SK-N-SH (cell line): Measurements from ENCODE around the gene DDC. TPM values are rescaled to one million over a fixed set of nuclear protein-coding genes. Genes with fewer than 3 reads are reported as not detected.
"Not testable (repeated sequence)": the region's sequence is repeated elsewhere in the genome, so short reads cannot be mapped to it uniquely, and the experiment has no call there.

ENCODE experiments used
- CTCF ChIA-PET: fragments of 300-600, 350-600 bp; formaldehyde crosslinking; extraction: SDS; loops from one replicate; lab custom pipeline; 2021; lab: Yijun Ruan, JAX
- POLR2A ChIA-PET: fragments of 350-600 bp; sonication (Branson Sonifier 250); formaldehyde crosslinking; extraction: SDS; loops from one replicate; lab custom pipeline; 2020; ENCODE audit warnings: antibody characterized with exemption, inconsistent platforms; lab: Yijun Ruan, JAX
- DNase-seq: peaks from one replicate; pipeline ENCODE4 v3.0.0; 2012
- H2AFZ ChIP-seq: fragments of 200-600 bp; sonication (generic); 2 replicates; pipeline ENCODE4 v1.8.1; 2016; ENCODE audit warnings: antibody characterized with exemption, mild to moderate bottlenecking, low read depth
- H3F3A ChIP-seq: fragments of 200-600 bp; sonication (generic); replicated peaks from 2 replicates; pipeline ENCODE3; 2016; ENCODE audit warnings: antibody characterized with exemption, mild to moderate bottlenecking; ENCODE audit not compliant: insufficient read depth
- H3K27ac ChIP-seq, 2 experiments: fragments of 200-500 bp in 1 of 2; fragments of 200-600 bp in 1 of 2; sonication (Bioruptor generic) in 1 of 2; sonication (generic), shearing (Covaris generic) in 1 of 2; 2 replicates each; pipeline versions ENCODE4 v1.5.1 to v1.6.1; 2014 to 2016; ENCODE audit warnings: low read depth in 2 of 2, inconsistent platforms in 1 of 2, low read length in 1 of 2, mild to moderate bottlenecking in 1 of 2, mixed read lengths in 1 of 2
- H3K27me3 ChIP-seq: fragments of 200-600 bp; sonication (generic), shearing (Covaris generic); 2 replicates; pipeline ENCODE4 v1.6.1; 2016; ENCODE audit warnings: mixed run types; ENCODE audit not compliant: insufficient read depth
- H3K36me3 ChIP-seq, 2 experiments: fragments of 200-500 bp in 1 of 2; fragments of 200-600 bp in 1 of 2; sonication (Bioruptor generic) in 1 of 2; sonication (generic) in 1 of 2; replicated peaks in 1 of 2; 2 replicates each; pipeline versions ENCODE3 to v1.5.1; 2014 to 2016; ENCODE audit warnings: low read length in 1 of 2, mild to moderate bottlenecking in 1 of 2; ENCODE audit not compliant: insufficient read depth in 2 of 2, control insufficient read depth in 1 of 2
- H3K4me1 ChIP-seq, 2 experiments: fragments of 200-500 bp in 1 of 2; fragments of 200-600 bp in 1 of 2; sonication (Bioruptor generic) in 1 of 2; sonication (generic), shearing (Covaris generic) in 1 of 2; 2 replicates each; pipeline versions ENCODE4 v1.5.1 to v1.6.1; 2014 to 2016; ENCODE audit warnings: low read depth in 1 of 2, low read length in 1 of 2, mixed run types in 1 of 2; ENCODE audit not compliant: insufficient read depth in 2 of 2, control insufficient read depth in 1 of 2
- H3K4me2 ChIP-seq: fragments of 200-600 bp; sonication (generic), shearing (Covaris generic); 2 replicates; pipeline ENCODE4 v1.6.1; 2017; ENCODE audit warnings: mixed run types
- H3K4me3 ChIP-seq, 2 experiments: fragments of 200-500 bp in 1 of 2; fragments of 200-600 bp in 1 of 2; sonication (Bioruptor generic) in 1 of 2; sonication (generic), shearing (Covaris generic) in 1 of 2; 2 replicates each; pipeline versions ENCODE4 v1.5.1 to v1.8.1; 2014 to 2016; ENCODE audit warnings: low read depth in 2 of 2, inconsistent platforms in 1 of 2, low read length in 1 of 2, mild to moderate bottlenecking in 1 of 2, mixed read lengths in 1 of 2, moderate library complexity in 1 of 2
- H3K79me2 ChIP-seq: fragments of 200-600 bp; sonication (generic); 2 replicates; pipeline ENCODE4 v1.8.1; 2017; ENCODE audit warnings: mild to moderate bottlenecking; ENCODE audit not compliant: insufficient read depth
- H3K9ac ChIP-seq: fragments of 200-600 bp; sonication (generic); 2 replicates; pipeline ENCODE4 v1.6.1; 2017; ENCODE audit warnings: mixed run types
- H3K9me2 ChIP-seq: fragments of 200-600 bp; sonication (generic); 2 replicates; pipeline ENCODE4 v1.6.1; 2017; ENCODE audit warnings: mixed run types
- H3K9me3 ChIP-seq: fragments of 200-600 bp; sonication (generic); 2 replicates; pipeline ENCODE4 v1.6.1; 2017; ENCODE audit warnings: mixed run types, mild to moderate bottlenecking, moderate library complexity
- H4K20me1 ChIP-seq: fragments of 200-600 bp; sonication (generic); 2 replicates; pipeline ENCODE4 v1.6.1; 2017; ENCODE audit warnings: mild to moderate bottlenecking, mixed run types; ENCODE audit not compliant: insufficient read depth
- POLR2AphosphoS5 ChIP-seq: IDR thresholded peaks from 2 replicates; pipeline ENCODE4 v1.6.1; 2012; ENCODE audit warnings: low read depth, low read length
- RAD21 ChIP-seq: IDR thresholded peaks from 2 replicates; pipeline ENCODE4 v1.6.1; 2012; ENCODE audit warnings: mild to moderate bottlenecking, low read length
- REST ChIP-seq: IDR thresholded peaks from 2 replicates; pipeline ENCODE4 v1.6.1; 2012; ENCODE audit warnings: mild to moderate bottlenecking, low read depth, low read length, moderate library complexity
- TCF12 ChIP-seq: IDR thresholded peaks from 2 replicates; pipeline ENCODE4 v1.4.0; 2012
- WGBS: methylation state at CpG from one replicate; pipeline ENCODE4 v1.1.6; 2017; ENCODE audit warnings: low lambda C conversion rate; 5-methylcytosine and 5-hydroxymethylcytosine counted together
- polyA plus RNA-seq, 3 experiments: library from polyadenylated mRNA; depleted of rRNA; stranded (reverse); fragments of >200 nt; gene quantifications; 2 replicates each; pipeline ENCODE4 v1.2.3, GENCODE V29; 2012

DDC gene
- polyA plus RNA-seq, 1 of the 3 experiments (the other 2 are of a cell fraction): 1.8 TPM

- Histone ChIP-seq H3K4me2 (no peak overlapping the region), H3K79me2 (no peaks in the 10 kb centered on the region), H3K9me2 (no peaks in the 10 kb centered on the region)
- no peak for DNase-seq
- POLR2A ChIA-PET: interaction anchor here (1.6 kb wide), 1 partner anchor 8 kb away, joined by 16 read pairs; no protein-coding TSS in a partner anchor
- TF ChIP-seq POLR2AphosphoS5 (no peak), REST (peak; percentile 95)
- TF ChIP-seq, all 33 proteins: peak for 1
- Histone ChIP-seq H3F3A (no peaks in the 10 kb centered on the region), H3K9me3 (no peaks in the 10 kb centered on the region), H3K27me3 (peaks cover 28% of the 10 kb centered on the region), H3K36me3 (no peaks in the 10 kb centered on the region), H3K4me1 (peaks cover 0 to 44% of the 10 kb centered on the region in 2 experiments; a peak in 2 of 4 replicates), H4K20me1 (no peaks in the 10 kb centered on the region), H3K4me3 (no peak overlapping the region), H3K27ac (peak overlapping the region in 1 of 2 experiments; percentile 17; a peak in 1 of 4 replicates), H3K9ac (no peak overlapping the region), H2AFZ (no peak overlapping the region)
- 60% methylated on average over 4 of the region's 4 CpGs for WGBS
- CTCF ChIA-PET: interaction anchor here (1.1 to 1.3 kb wide), 2 partner anchors 81 to 86 kb away, joined by 3 to 4 read pairs; no protein-coding TSS in a partner anchor
These were observed 12.3 kb downstream of the DDC start for GRCh38 chr7:50552921-50553320.

DNA sequence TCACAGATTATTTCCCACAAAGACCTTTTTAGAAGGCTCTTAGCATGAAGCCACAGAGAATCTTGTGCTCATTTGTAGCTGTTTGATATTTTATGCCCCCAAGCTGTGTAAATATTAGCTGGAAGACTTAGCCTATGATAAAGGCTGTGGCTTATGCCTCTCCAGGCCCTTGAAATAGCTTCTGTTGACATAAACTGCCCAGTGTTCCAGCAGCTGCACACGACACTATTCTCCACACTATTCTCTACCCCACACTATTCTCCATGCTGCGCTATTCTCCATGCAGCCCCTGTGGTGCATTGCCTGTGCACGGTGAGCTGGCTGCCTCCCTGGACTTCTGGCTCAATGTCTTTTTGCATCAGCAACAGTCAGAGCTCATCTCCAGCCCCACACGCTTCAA lies 13.1 kb downstream of the DDC start:
- H3K36me3 ChIP-seq: no peaks in the 10 kb centered on the region
- no peaks in the 10 kb centered on the region for H4K20me1 ChIP-seq
- POLR2A ChIA-PET: interaction anchor here (0.9 to 1.6 kb wide), 4 partner anchors 8 to 55 kb away, joined by 3 to 16 read pairs (median 4); no protein-coding TSS in a partner anchor

DNA sequence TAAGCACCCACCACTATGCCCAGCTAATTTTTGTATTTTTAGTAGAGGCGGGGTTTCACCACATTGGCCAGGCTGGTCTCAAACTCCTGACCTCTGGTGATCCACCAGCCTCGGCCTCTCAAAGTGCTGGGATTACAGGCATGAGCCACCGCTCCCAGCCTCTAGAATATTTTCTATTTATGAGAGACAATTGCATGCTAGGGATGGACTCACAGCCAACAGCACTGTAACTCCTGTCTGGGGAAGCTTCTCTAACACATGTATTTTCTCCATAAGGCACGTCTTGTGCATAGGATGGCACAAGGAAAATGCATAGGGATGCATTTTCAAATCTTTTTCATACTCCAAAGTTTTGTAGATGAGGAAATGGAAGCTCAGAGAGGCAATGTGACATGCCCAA lies 19.6 kb downstream of the DDC start:
- not testable (repeated sequence) for H2AFZ ChIP-seq, H3K4me2 ChIP-seq, H3K36me3 ChIP-seq, H3K9me2 ChIP-seq, H3K9me3 ChIP-seq, DNase-seq, H3K79me2 ChIP-seq, H3F3A ChIP-seq, H4K20me1 ChIP-seq, H3K27ac ChIP-seq, H3K4me3 ChIP-seq, H3K9ac ChIP-seq
- ChIA-PET POLR2A (interaction anchor here (1.0 to 3.3 kb wide), 4 partner anchors 10 to 16 kb away, joined by 3 to 11 read pairs (median 4); no protein-coding TSS in a partner anchor), CTCF (interaction anchor here (1.2 to 2.5 kb wide), 4 partner anchors 14 to 78 kb away, joined by 6 to 14 read pairs (median 6); no protein-coding TSS in a partner anchor)
- WGBS: 57% methylated on average over 4 of the region's 4 CpGs
- Histone ChIP-seq H3K27me3 (peaks cover 18% of the 10 kb centered on the region; the same call in 1 of the 2 replicates), H3K4me1 (peaks cover 0 to 52% of the 10 kb centered on the region in 2 experiments; a peak in 2 of 4 replicates)

More for the DNA sequence above, 13.1 kb downstream of the DDC start:
- Histone ChIP-seq H3K4me1 (peaks cover 0 to 44% of the 10 kb centered on the region in 2 experiments; a peak in 2 of 4 replicates), H3K4me3 (no peak overlapping the region), H3K9me2 (no peaks in the 10 kb centered on the region), H3F3A (no peaks in the 10 kb centered on the region), H3K27me3 (peaks cover 20% of the 10 kb centered on the region), H3K9ac (no peak overlapping the region), H3K79me2 (no peaks in the 10 kb centered on the region), H2AFZ (no peak overlapping the region), H3K27ac (peak overlapping the region in 1 of 2 experiments; percentile 64; a peak in 2 of 4 replicates), H3K9me3 (no peaks in the 10 kb centered on the region), H3K4me2 (no peak overlapping the region)
- no peak for TF ChIP-seq RAD21
- TF ChIP-seq TCF12: no peak
- 33% methylated on average over 4 of the region's 4 CpGs for whole genome bisulfite sequencing
- CTCF ChIA-PET: interaction anchor here (0.8 to 1.9 kb wide), 8 partner anchors 8 to 86 kb away, joined by 3 to 6 read pairs (median 4); no protein-coding TSS in a partner anchor
- no peak for DNase-seq
